Body of pancreas (tissue), 4 donors: Measurements from ENCODE around the gene CLEC1B.

Experiments used
- POLR2A ChIP-seq, 3 donors: fragments of 450-650 bp; IDR thresholded peaks; one replicate each; pipeline ENCODE4 v1.6.1; 2016; ENCODE audit warnings: antibody characterized with exemption in 3 of 3, mild to moderate bottlenecking in 2 of 3
- TF ChIP-seq, protein P1 (sequence below), 7 experiments: fragments of 450-650 bp in 4 of 7; fragments of 200-600 bp in 3 of 7; sonication (generic) in 3 of 7; IDR thresholded peaks; one replicate each; pipeline ENCODE4 v1.5.1; 2016 to 2019; ENCODE audit warnings: antibody characterized with exemption in 7 of 7

DNA sequence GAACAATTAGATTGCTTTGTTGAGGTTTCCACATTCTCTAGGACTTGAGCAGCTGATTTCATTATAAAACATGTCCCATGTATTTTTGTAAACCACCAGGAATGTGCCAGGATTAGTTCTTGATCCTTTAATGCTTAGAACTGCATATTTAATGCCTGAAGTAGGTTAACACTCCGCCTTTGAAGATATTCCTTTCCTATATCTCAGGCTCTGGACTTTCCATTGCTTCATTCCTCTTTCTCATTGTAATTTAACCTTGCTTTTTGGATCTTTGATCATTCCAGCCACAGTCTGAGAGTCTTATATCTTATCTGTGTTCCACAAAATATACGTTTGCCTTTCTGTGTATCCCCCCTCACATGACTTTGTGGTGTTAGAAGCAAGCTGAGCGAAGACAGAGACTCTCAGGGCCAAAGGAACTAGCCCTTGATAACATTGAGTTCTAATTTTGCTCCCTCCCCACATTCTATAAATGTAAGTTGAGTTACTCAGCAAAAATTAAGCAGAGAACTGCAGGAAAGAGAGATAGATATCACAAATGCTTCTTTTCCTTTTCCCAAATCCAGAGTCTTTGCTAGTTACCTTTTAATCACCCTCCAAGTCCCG is 2.4 kb upstream of the CLEC1B start:
- TF ChIP-seq, protein P1, sequence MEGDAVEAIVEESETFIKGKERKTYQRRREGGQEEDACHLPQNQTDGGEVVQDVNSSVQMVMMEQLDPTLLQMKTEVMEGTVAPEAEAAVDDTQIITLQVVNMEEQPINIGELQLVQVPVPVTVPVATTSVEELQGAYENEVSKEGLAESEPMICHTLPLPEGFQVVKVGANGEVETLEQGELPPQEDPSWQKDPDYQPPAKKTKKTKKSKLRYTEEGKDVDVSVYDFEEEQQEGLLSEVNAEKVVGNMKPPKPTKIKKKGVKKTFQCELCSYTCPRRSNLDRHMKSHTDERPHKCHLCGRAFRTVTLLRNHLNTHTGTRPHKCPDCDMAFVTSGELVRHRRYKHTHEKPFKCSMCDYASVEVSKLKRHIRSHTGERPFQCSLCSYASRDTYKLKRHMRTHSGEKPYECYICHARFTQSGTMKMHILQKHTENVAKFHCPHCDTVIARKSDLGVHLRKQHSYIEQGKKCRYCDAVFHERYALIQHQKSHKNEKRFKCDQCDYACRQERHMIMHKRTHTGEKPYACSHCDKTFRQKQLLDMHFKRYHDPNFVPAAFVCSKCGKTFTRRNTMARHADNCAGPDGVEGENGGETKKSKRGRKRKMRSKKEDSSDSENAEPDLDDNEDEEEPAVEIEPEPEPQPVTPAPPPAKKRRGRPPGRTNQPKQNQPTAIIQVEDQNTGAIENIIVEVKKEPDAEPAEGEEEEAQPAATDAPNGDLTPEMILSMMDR (IDR thresholded peaks at IDR 0.05), result no peak
- no peak for TF ChIP-seq POLR2A (IDR thresholded peaks at IDR 0.05)
